GM21786 (cell line): ENCODE measurements around the gene CCDC17.

ENCODE experiments used
- ATAC-seq: cut with Tn5 transposase; IDR thresholded peaks from one replicate; pipeline ENCODE4 v1.9.1; 2021; ENCODE audit not compliant: unreplicated experiment

CCDC17 gene

GRCh38 chr1:45584351-45585109 is 39.3 kb downstream of the CCDC17 start:
- peak; percentile 16 for ATAC-seq

DNA sequence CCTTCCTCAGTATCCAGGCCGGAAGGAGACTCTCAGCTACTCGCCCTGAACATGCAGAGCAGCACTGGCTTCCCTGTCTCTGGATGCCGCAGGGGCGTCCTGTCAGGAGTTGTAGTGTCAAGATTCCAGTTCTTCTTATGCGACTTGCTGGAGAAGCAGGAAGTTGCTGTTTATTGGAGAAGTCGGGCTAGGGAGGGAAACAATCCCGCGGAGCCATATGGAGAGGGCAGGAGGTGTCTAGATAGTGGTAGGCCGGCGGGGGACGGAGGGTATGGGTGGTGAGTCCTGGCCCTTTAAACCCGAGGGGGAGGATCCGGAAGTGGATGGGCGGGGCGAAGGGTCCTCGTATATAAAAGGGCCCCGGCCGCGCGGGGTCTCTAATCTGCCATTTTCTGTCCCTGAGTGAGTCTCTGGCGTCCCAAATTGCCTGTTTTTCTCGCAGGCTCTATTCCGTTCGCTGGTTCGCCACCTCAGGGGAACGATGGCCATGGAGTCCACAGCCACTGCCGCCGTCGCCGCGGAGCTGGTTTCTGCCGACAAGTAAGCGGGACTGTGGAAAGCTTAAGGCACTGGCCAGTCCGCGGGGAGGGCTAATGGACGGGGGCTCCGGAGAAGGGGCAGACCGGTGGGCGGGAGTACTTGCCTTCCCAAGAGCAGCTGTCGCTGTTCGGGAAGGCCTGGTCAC is 40.0 kb downstream of the CCDC17 start, which contains the start of gene NASP:
NASP (plus strand) TSS at position 376 of the 685 bp plus-strand sequence; CDS start at position 482, 106 bp downstream.
- ATAC-seq: peak; percentile 41

- peak; percentile 66 for ATAC-seq
Observed at GRCh38 chr1:45583264-45583665, 40.6 kb downstream of the CCDC17 start.

GRCh38 chr1:45574105-45574626 is 49.7 kb downstream of the CCDC17 start:
- no peak for ATAC-seq

DNA sequence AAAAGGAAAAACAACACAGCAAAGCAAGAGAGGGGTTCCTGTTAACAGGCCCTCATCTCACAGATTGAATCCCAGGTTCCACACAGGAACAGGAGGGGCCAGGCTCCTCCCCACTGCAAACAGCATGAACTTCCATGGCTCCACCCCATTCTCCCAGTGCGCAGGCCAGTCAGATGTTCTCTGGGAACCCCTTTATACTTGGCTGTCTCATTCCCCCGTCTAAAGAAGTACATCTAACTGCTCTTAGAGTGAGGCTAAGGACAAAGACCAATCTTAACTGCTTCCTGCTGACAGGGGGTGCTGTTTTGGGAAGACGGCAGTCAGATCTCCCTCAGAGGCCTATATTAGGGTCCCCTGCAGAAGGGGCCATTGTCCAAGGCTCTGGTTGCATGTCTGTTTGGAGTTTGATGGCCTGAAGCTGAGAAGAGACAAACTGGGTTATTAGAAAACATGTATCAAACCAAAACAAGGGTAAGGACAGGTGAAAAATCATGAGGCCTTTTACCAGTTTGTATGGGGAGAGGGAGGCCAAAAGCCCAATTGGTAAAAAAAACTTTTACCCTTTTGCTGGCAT is 50.5 kb downstream of the CCDC17 start:
- ATAC-seq: no peak

- no peak for ATAC-seq
Observed at GRCh38 chr1:45570631-45571030, 53.2 kb downstream of the CCDC17 start.
